NT2/D1 (cell line): ENCODE measurements around the gene KNTC1.

ENCODE experiments used
- SUZ12 ChIP-seq: IDR thresholded peaks from 2 replicates; pipeline ENCODE4 v1.6.1; 2011; ENCODE audit not compliant: insufficient read length, insufficient read depth; ENCODE audit errors: extremely low read depth
- YY1 ChIP-seq: IDR thresholded peaks from 2 replicates; pipeline ENCODE4 v1.6.1; 2011; ENCODE audit not compliant: insufficient read length, insufficient read depth
- ZNF274 ChIP-seq: IDR thresholded peaks from 2 replicates; pipeline ENCODE4 v1.6.1; 2011; ENCODE audit warnings: mild to moderate bottlenecking, low read depth, low read length

DNA sequence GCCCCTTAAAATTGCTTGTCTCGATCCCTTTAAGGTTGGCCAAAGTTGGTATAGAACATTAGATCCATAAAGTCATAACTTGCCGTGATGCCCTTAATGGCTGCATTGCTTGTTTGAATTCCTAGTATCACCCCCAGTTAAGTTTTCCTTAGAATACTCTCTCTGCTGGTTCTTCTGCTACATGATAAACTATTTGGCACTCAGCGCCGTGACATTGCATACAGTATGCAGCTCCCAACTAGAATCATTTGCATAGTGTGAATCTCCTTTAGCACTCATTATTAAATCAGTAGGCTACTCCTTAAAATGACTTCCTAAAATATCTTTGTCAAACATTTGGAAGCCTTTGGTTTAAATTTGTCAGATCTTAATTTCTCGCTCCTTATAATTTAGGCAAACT is 42.2 kb downstream of the KNTC1 start:
- TF ChIP-seq YY1 (no peak), ZNF274 (no peak), SUZ12 (no peak)
